Cardiac fibroblast (primary cell): ENCODE results near the gene NEUROD4.

ENCODE experiments used
- DNase-seq, 2 donors: peaks; one replicate each; pipeline versions ENCODE4 v3.0.0 to v3.0.0-alpha.2; 2010; ENCODE audit warnings: low read depth in 2 of 2
- H3K4me3 ChIP-seq, 2 donors: replicated peaks in 1 of 2; 1 replicate in 1 of 2; 2 replicates in 1 of 2; pipeline ENCODE4 v1.5.1; 2011; ENCODE audit warnings: low read depth in 2 of 2, low read length in 2 of 2, mild to moderate bottlenecking in 2 of 2, moderate library complexity in 1 of 2
- CTCF ChIP-seq: IDR thresholded peaks from one replicate; pipeline ENCODE4 v1.5.1; 2011; ENCODE audit warnings: low read depth, mild to moderate bottlenecking, low read length, inconsistent platforms

The NEUROD4 gene

DNA sequence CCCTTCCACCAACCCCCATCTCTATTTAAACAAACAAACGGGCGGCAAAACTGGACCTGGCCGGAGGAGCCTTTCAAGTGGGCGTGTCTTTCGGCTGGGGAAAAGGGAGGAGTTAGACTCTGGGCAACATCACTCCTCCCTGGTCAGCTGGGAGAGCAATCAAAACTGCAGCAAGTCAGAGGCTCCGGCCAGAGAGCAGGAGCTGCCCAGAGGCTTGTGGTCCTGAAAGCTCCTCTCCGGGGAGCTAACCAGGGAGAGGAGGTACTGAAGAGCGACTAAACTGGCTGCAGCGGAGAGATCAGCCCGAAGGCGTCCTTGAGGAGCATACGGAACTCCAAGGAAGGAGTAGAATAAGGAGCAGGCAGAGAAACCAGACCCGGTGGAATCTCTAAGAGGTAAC, at the start of gene NEUROD4:
Gene NEUROD4 (plus strand): TSS at position 191 of the 400 bp plus-strand sequence. CDS start 6,466 bp downstream, outside the sequence.
- no peak within 1 kb of the TSS for H3K4me3 ChIP-seq
- TF ChIP-seq CTCF: no peak
- DNase-seq: peak; percentile 68 to 71

- no peak for TF ChIP-seq CTCF
- no peak for DNase-seq
- no peak overlapping the region for H3K4me3 ChIP-seq
Observed at GRCh38 chr12:54970741-54971140, 49.0 kb upstream of the NEUROD4 start.

DNA sequence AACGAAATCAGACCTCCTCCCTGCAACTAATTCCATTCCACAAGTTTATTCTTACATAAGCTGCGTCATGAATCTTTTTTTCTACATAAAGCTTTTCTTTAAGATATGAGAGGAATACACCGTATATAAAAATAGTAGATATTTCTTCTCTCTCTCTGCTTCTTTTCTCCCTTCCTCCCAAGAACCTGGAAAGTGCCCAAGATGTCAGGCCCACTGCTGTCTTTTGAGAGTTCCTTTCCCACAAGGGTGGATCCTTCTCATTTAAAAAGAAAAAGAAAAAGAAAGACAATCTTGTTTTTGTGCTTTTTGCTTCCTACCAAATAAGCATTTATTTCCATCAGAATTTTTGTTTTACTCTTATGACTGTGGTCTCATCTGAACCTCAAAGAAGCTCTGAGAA, 46.2 kb upstream of the NEUROD4 start:
- no peak for TF ChIP-seq CTCF
- H3K4me3 ChIP-seq: no peak overlapping the region
- DNase-seq: no peak

GRCh38 chr12:54974279-54974678, 45.5 kb upstream of the NEUROD4 start:
- no peak for DNase-seq
- TF ChIP-seq CTCF: no peak
- no peak overlapping the region for H3K4me3 ChIP-seq

DNA sequence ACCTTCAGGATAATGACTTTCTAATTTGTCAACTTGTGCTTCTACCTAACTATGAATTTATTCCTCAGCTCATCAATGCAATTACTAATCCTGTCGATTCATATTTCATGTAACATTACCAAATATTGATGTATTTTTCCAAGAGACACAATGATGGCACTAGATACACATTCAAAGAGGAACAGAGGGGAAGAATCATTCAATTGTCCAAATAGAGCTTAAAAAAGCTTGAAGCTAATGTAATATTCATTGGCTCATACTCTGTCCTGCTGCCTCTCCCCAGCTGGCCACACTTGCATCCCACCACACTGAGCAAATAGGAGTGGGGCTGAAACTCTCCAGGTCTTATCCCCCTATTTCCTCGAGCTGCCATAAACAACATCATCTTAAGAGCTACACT, 44.5 kb upstream of the NEUROD4 start:
- no peak for DNase-seq

GRCh38 chr12:54975875-54976274, 43.9 kb upstream of the NEUROD4 start:
- no peak overlapping the region for H3K4me3 ChIP-seq
- no peak for TF ChIP-seq CTCF
- DNase-seq: no peak

More for the DNA sequence above, 44.5 kb upstream of the NEUROD4 start:
- no peak overlapping the region for H3K4me3 ChIP-seq
- no peak for TF ChIP-seq CTCF

GRCh38 chr12:54977155-54977554, 42.6 kb upstream of the NEUROD4 start:
- no peak overlapping the region for H3K4me3 ChIP-seq
- DNase-seq: peak; percentile 20 to 75
- no peak for TF ChIP-seq CTCF
